Measurements from ENCODE around the gene HOTAIR.

- TF ChIP-seq HOXB13 (CRISPR knock-in tag; IDR thresholded peaks at IDR 0.05; ENCODE audit: low read depth), result no peak
- no peak for TF ChIP-seq E2F6 (IDR thresholded peaks at IDR 0.05; ENCODE audit: borderline replicate concordance, low read depth)
- no peak for TF ChIP-seq POLR2A (IDR thresholded peaks at IDR 0.05; ENCODE audit: low read length)
- no peak for TF ChIP-seq PBX3 (IDR thresholded peaks at IDR 0.05)
- no peak for TF ChIP-seq CTCF (IDR thresholded peaks at IDR 0.05)
- TF ChIP-seq POLR2AphosphoS2 (conservative IDR thresholded peaks at IDR 0.05; ENCODE audit: low read length), result no peak
- TF ChIP-seq USF2 (IDR thresholded peaks at IDR 0.05), result no peak
- no peak for TF ChIP-seq KDM1A (IDR thresholded peaks at IDR 0.05; ENCODE audit: low read depth)
- TF ChIP-seq CBX2 (IDR thresholded peaks at IDR 0.05; ENCODE audit: borderline replicate concordance, low read depth), result no peak
- no peak for TF ChIP-seq EP300 (IDR thresholded peaks at IDR 0.05)
- TF ChIP-seq RCOR1 (IDR thresholded peaks at IDR 0.05; ENCODE audit: low read depth, low read length), result no peak
- no peak for TF ChIP-seq RAD21 (conservative IDR thresholded peaks at IDR 0.05 in 1 of 2, IDR thresholded peaks at IDR 0.05 in 1 of 2)
These were observed 26.8 kb upstream of the HOTAIR start for GRCh38 chr12:54001283-54002187.

Data from A549 (cell line).